Measurements from ENCODE around the gene ALOX15. TPM values are rescaled to one million over a fixed set of nuclear protein-coding genes. Genes with fewer than 3 reads are reported as not detected.
"Not testable (repeated sequence)": the region's sequence is repeated elsewhere in the genome, so short reads cannot be mapped to it uniquely, and the experiment has no call there.

ALOX15 gene
- not detected for total RNA-seq (2021; fragmentation: NEBNext Ultra II Directional; extraction: Animal tissue kit (Norgen Biotek cat#: 25700))
- long read RNA-seq = 0 reads

DNA sequence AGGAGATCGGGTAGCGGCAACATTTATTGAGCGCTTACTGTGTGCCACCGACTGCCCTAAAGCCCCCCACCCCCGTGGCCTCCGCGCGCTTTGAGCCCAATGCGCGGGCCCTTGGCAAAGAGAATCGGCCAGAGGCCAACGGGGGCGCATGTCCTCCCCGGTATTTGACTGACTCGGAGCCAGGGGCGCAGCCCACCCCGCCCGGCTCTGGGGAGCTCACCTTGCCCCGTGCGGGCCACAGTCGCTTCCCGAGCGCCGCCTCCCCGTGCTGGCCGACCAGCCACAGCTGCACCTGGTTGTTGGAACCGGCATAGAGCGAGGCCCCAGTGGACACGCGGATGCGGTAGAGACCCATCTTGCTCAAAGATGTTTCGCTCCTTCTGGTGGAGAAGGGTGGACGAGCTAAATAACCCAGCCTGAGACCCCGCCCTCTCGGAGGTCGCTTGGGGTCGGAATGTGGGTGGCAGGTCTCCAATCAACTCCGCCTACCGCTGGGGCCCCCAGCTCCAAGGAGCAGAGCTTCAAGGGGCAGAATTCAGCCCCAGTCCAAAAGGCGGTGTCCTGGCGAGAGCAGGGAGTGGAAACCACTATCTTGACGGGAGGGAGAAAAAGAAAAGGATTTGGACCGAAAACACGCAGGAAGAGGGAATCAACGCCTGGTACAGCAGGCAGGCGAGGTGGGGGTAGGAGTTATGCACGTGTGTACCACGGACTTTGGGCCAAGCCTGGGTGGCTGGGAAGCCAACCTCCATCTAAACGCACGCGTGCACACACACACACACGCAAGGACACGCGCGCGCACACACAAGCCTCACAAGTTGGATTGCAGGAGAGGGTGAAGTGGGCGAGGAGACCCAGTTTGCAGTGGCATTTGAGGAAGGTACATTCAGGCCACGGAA is at the start of gene ALOX15:
ALOX15 (minus strand) TSS at position 382 of the 899 bp plus-strand sequence; CDS start at position 355, 27 bp downstream.
- no peak within 1 kb of the TSS for H3K4me3 Mint-ChIP-seq
- TF ChIP-seq CTCF (IDR thresholded peaks at IDR 0.05) = no peak
- H3K36me3 Mint-ChIP-seq (ENCODE audit: low read depth) = no peaks in the 10 kb centered on the region
- H3K4me1 Mint-ChIP-seq (ENCODE audit: low read depth) = no peaks in the 10 kb centered on the region
- no peaks in the 10 kb centered on the region for H3K9me3 Mint-ChIP-seq
- no peak for DNase-seq
- H3K27ac Mint-ChIP-seq = no peak within 1 kb of the TSS
- peaks cover 72% of the 10 kb centered on the region for H3K27me3 Mint-ChIP-seq (ENCODE audit: insufficient read depth)

DNA sequence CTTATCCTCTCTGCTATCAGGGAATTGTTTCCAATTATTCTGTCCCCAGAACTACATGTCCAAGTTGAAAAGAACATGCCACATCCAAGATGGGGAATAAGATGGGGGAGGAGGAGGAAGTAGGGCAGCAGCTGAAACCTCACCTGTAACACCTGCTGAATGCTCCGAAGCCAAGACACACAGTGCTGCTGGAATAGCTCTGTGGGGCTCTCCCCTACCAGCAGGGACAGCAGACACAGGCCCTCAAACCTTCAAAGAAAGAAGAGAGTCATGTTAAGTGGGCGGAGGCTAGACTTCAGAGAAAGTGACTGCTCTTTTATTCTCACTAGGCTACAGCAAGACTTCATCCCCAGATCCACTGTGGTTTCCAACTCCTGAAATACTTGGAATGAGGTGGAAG is 49.3 kb upstream of the ALOX15 start:
- H3K9me3 Mint-ChIP-seq = no peaks in the 10 kb centered on the region
- no peak for DNase-seq
- no peak overlapping the region for H3K4me3 Mint-ChIP-seq
- H3K4me1 Mint-ChIP-seq (ENCODE audit: low read depth) = peaks cover 8% of the 10 kb centered on the region
- TF ChIP-seq CTCF (IDR thresholded peaks at IDR 0.05) = no peak
- H3K27me3 Mint-ChIP-seq (ENCODE audit: insufficient read depth) = no peaks in the 10 kb centered on the region; the same call in 1 of the 2 replicates
- H3K27ac Mint-ChIP-seq = no peak overlapping the region
- H3K36me3 Mint-ChIP-seq (ENCODE audit: low read depth) = peaks cover 50% of the 10 kb centered on the region

DNA sequence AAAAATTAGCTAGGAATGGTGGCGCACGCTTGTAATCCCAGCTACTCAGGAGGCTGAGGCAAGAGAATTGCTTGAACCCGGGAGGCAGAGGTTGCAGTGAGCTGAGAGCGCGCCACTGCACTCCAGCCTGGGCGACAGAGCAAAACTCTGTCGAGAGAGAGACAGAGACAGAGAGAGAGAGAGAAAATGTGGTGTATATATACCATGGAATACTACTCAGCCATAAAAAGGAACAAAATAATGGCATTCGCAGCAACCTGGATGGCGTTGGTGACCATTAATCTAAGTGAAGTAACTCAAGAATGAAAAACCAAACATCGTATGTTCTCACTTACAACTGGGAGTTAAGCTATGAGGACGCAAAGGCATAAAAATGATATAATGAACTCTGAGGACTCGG is 48.4 kb upstream of the ALOX15 start:
- not testable (repeated sequence) for H3K4me3 Mint-ChIP-seq; H3K27me3 Mint-ChIP-seq (ENCODE audit: insufficient read depth); DNase-seq; H3K4me1 Mint-ChIP-seq (ENCODE audit: low read depth); H3K27ac Mint-ChIP-seq; H3K9me3 Mint-ChIP-seq
- H3K36me3 Mint-ChIP-seq (ENCODE audit: low read depth) = peaks cover 54% of the 10 kb centered on the region

DNA sequence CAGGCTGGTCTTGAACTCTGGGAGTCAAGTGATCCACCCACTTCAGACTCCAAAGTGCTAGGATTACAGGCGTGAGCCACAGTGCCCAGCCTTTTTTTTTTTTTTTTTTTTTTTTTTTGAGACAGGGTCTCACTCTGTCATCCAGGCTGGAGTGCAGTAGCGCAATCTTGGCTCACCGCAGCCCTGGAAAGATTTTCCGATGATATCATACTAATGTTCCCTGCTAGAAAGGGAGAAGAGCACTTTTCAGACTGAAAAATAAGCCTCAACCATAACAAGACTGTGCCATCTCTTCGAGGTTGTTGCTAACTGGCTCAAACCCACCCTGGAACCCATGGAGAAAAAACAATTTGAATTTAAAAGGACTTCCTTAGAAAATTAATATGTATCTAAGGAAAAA is 42.3 kb upstream of the ALOX15 start:
- H3K27me3 Mint-ChIP-seq (ENCODE audit: insufficient read depth); H3K9me3 Mint-ChIP-seq; H3K27ac Mint-ChIP-seq; DNase-seq; H3K4me3 Mint-ChIP-seq: not testable (repeated sequence)
- H3K36me3 Mint-ChIP-seq (ENCODE audit: low read depth) = peaks cover 46% of the 10 kb centered on the region
- H3K4me1 Mint-ChIP-seq (ENCODE audit: low read depth) = peaks cover 24% of the 10 kb centered on the region

GRCh38 chr17:4679658-4680057 is 38.2 kb upstream of the ALOX15 start:
- no peaks in the 10 kb centered on the region for H3K9me3 Mint-ChIP-seq
- peak overlapping the region; percentile 59 for H3K4me3 Mint-ChIP-seq
- H3K27me3 Mint-ChIP-seq (ENCODE audit: insufficient read depth) = peaks cover 1% of the 10 kb centered on the region; the same call in 1 of the 2 replicates
- H3K4me1 Mint-ChIP-seq (ENCODE audit: low read depth) = peaks cover 54% of the 10 kb centered on the region
- no peak for TF ChIP-seq CTCF (IDR thresholded peaks at IDR 0.05)
- H3K36me3 Mint-ChIP-seq (ENCODE audit: low read depth) = peaks cover 47% of the 10 kb centered on the region
- peak overlapping the region; percentile 84 for H3K27ac Mint-ChIP-seq
- peak; percentile 80 for DNase-seq

DNA sequence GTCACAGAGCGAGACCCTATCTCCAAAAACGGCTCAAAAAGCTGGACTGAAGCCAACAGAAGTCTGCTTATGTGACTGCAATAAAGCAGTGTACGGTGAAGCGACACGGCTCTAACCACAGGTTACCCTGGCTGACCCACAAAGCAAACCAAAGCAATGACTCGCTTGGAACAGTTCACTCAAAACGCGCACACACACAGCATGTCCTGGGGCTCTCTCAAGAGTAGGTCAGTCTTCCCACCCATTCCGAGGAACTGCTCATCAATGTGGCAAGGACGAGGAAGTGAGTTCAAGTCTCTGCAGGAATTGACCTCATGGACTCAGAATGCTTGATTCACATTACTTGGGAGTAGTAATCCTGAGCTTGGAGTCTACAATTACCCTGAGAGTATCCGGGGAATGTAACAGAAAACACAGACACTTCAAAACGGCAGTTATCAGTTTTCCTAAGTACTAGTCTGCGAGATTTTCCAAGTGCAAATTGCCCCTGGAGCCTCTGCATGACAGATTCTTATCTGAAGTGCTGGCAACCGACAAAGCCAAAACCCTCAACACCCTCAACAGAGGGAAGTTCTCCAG is 37.1 kb upstream of the ALOX15 start:
- Mint-ChIP-seq H3K4me3 (peak overlapping the region; percentile 59), H3K9me3 (no peaks in the 10 kb centered on the region), H3K36me3 (ENCODE audit: low read depth) (peaks cover 43% of the 10 kb centered on the region)

More for the DNA sequence above, 37.1 kb upstream of the ALOX15 start:
- peak overlapping the region; percentile 84 for H3K27ac Mint-ChIP-seq
- TF ChIP-seq CTCF (IDR thresholded peaks at IDR 0.05) = no peak
- peak; percentile 98 for DNase-seq
- peaks cover 3% of the 10 kb centered on the region; the same call in 1 of the 2 replicates for H3K27me3 Mint-ChIP-seq (ENCODE audit: insufficient read depth)
- H3K4me1 Mint-ChIP-seq (ENCODE audit: low read depth) = peaks cover 54% of the 10 kb centered on the region
